Lower leg skin (tissue), 4 donors: ENCODE data around the gene CAMTA1. TPM values are rescaled to one million over a fixed set of nuclear protein-coding genes. Genes with fewer than 3 reads are reported as not detected.

ENCODE experiments used
- DNase-seq, 2 donors: peaks; one replicate each; pipeline ENCODE4 v3.0.0-alpha.2; 2019; ENCODE audit warnings: low spot score in 2 of 2
- H3K4me3 ChIP-seq: fragments of 200-600 bp; sonication (generic); 2 replicates; pipeline ENCODE4 v1.5.1; 2017; ENCODE audit warnings: mild to moderate bottlenecking, low read depth; ENCODE audit not compliant: poor library complexity, severe bottlenecking
- POLR2A ChIP-seq, 2 donors: fragments of 450-650 bp; IDR thresholded peaks; one replicate each; pipeline ENCODE4 v1.6.1; 2016 to 2017; ENCODE audit warnings: antibody characterized with exemption in 2 of 2, mild to moderate bottlenecking in 1 of 2, moderate library complexity in 1 of 2
- WGBS, 2 donors: methylation state at CpG; one replicate each; pipeline ENCODE4 v1.1.5; 2018; 5-methylcytosine and 5-hydroxymethylcytosine counted together
- intact Hi-C: fragments of 100-400 bp; cut with DNase I; formaldehyde crosslinking; loops from one replicate; pipeline ENCODE4 v1.15.0; 2023; ENCODE audit warnings: low total_unique reads
- total RNA-seq, 4 donors: library from RNA; depleted of rRNA; stranded (reverse); fragments of >200 nt; gene quantifications; one replicate each; pipeline ENCODE4 v1.1.0, GENCODE V29; 2016
- TF ChIP-seq, protein P1 (sequence below), 3 donors: fragments of 450-650 bp; IDR thresholded peaks; one replicate each; pipeline ENCODE4 v1.5.1; 2016; ENCODE audit warnings: antibody characterized with exemption in 3 of 3, mild to moderate bottlenecking in 3 of 3, moderate library complexity in 2 of 3

The CAMTA1 gene
- total RNA-seq, 4 donors from 2014 or later = 24.4 to 52.3 (median 32.9) TPM

DNA sequence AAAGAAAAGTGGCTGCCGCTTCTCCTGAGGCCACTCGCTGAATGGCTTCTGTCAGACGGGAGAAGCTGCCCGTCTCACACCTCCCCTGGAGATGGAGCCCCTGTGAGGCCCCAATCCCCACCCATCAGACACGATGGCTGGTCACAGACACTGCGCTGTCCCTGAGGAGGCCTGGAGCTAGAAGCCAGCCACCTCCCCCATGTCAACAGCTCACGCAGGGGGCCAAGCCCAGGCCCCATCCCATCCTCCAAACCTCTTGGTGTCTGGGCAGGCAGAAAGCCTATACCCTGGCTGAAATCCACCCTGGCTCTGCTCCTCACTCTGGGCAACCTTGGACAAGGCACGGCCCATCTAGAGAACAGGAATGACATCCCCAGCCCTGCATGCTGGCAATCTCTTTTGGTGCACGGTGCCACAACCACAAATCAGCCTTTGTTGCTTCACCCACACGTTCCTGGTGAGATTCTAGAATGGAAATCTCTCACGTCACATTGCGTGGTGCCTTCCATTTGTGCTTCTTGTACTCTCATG, 711.9 kb downstream of the CAMTA1 start:
- intact Hi-C loops = no loop called here
- no peak for TF ChIP-seq POLR2A (IDR thresholded peaks at IDR 0.05)
- TF ChIP-seq, protein P1, sequence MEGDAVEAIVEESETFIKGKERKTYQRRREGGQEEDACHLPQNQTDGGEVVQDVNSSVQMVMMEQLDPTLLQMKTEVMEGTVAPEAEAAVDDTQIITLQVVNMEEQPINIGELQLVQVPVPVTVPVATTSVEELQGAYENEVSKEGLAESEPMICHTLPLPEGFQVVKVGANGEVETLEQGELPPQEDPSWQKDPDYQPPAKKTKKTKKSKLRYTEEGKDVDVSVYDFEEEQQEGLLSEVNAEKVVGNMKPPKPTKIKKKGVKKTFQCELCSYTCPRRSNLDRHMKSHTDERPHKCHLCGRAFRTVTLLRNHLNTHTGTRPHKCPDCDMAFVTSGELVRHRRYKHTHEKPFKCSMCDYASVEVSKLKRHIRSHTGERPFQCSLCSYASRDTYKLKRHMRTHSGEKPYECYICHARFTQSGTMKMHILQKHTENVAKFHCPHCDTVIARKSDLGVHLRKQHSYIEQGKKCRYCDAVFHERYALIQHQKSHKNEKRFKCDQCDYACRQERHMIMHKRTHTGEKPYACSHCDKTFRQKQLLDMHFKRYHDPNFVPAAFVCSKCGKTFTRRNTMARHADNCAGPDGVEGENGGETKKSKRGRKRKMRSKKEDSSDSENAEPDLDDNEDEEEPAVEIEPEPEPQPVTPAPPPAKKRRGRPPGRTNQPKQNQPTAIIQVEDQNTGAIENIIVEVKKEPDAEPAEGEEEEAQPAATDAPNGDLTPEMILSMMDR (IDR thresholded peaks at IDR 0.05) = no peak
- DNase-seq = no peak
- no peak overlapping the region for H3K4me3 ChIP-seq
- 72 to 75% methylated on average over 12 of the region's 12 CpGs for WGBS, 2 donors

GRCh38 chr1:7500381-7501083, 715.3 kb downstream of the CAMTA1 start:
- 80 to 89% methylated on average over 20 to 22 of the region's 22 CpGs for WGBS, 2 donors
- H3K4me3 ChIP-seq = no peak overlapping the region
- TF ChIP-seq POLR2A (IDR thresholded peaks at IDR 0.05) = no peak
- TF ChIP-seq, protein P1 (IDR thresholded peaks at IDR 0.05) = no peak
- intact Hi-C loops = no loop called here
- DNase-seq = no peak

DNA sequence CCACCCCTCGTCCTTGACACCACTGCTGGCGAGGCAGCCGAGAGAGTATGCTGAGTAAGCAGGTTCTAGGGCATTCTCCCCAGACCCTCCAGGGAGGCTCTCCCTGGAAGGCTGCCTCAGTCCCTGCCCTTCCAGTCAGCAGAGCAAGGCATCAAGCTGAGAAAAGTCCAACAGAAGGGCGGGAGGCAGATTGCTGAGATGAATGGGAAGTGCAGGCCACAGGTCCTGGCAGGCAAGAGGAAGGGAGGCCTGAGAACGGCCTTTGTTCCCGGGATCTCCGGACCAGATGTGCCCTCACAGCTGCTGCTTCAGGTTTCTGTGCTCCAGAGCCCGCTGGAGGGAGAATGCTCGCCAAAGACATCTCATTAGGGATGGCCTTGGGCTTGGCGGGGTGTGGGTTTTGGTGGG, 715.8 kb downstream of the CAMTA1 start:
- WGBS, 2 donors = 61 to 69% methylated on average over 10 of the region's 10 CpGs
- no peak for DNase-seq
- H3K4me3 ChIP-seq = no peak overlapping the region
- TF ChIP-seq POLR2A (IDR thresholded peaks at IDR 0.05) = no peak
- TF ChIP-seq, protein P1 (IDR thresholded peaks at IDR 0.05) = no peak
- intact Hi-C loops = no loop called here

DNA sequence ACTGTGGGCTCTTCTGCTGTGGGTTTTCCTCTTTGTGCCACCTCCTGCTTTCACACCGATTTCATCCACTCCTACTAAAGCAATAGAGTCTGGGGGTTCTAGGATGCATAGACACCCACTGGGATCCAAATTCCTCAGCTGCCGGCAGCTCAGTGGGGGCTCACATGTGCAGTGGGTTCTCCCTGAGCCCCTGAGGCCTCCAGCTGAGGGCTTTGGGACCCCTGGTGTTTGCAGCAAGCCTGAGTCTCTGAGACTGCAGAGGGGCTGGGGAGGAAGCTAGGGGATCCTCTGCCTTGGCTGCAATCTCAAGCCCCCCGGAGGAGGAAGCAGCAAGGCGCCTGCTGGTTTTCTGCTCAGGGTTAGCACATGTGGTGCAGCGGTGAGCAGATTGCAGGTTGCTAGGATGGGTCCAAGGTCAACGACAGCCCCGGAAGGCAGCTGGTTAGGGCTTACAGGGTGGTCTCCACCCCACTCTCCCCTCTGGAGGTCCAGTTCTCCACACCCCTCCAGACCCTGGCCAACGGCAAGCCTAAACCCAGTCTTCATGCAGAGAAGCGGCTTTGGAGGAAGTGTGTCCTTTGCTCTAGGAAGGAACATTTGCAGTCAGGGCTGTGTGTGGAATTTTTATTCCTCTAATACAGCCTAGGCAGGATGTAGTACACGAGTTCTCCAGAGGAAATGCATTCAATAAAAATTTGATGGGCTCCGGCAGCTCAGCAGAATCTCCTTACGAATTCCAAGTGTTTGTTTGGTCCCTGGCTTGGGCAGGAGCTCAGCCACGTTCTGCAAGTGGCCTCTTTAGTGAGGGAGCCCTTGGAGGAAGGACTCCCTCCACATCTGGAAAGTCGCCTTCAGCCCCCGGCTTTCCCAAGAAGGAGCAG, 716.7 kb downstream of the CAMTA1 start:
- DNase-seq = no peak
- WGBS, 2 donors = 62 to 75% methylated on average over 10 to 14 of the region's 15 CpGs

GRCh38 chr1:7503691-7504437, 718.6 kb downstream of the CAMTA1 start:
- intact Hi-C loops = no loop called here
- no peak for DNase-seq
- 79 to 80% methylated on average over 18 of the region's 18 CpGs for WGBS, 2 donors
- TF ChIP-seq, protein P1 (IDR thresholded peaks at IDR 0.05) = no peak
- no peak for TF ChIP-seq POLR2A (IDR thresholded peaks at IDR 0.05)
- no peak overlapping the region for H3K4me3 ChIP-seq

More for the DNA sequence above, 716.7 kb downstream of the CAMTA1 start:
- TF ChIP-seq, protein P1 (IDR thresholded peaks at IDR 0.05) = no peak
- no peak for TF ChIP-seq POLR2A (IDR thresholded peaks at IDR 0.05)
- intact Hi-C loops = no loop called here
- no peak overlapping the region for H3K4me3 ChIP-seq
